HG03378 (cell line): ENCODE data around the gene SGSM1.

ENCODE experiments used
- ATAC-seq: cut with Tn5 transposase; IDR thresholded peaks from one replicate; pipeline ENCODE4 v1.9.1; 2021; ENCODE audit warnings: mild to moderate bottlenecking, moderate library complexity; ENCODE audit not compliant: unreplicated experiment

SGSM1 gene

GRCh38 chr22:24975125-24975640 is 169.2 kb downstream of the SGSM1 start:
- no peak for ATAC-seq

GRCh38 chr22:24975813-24976341 is 169.9 kb downstream of the SGSM1 start:
- ATAC-seq = no peak

DNA sequence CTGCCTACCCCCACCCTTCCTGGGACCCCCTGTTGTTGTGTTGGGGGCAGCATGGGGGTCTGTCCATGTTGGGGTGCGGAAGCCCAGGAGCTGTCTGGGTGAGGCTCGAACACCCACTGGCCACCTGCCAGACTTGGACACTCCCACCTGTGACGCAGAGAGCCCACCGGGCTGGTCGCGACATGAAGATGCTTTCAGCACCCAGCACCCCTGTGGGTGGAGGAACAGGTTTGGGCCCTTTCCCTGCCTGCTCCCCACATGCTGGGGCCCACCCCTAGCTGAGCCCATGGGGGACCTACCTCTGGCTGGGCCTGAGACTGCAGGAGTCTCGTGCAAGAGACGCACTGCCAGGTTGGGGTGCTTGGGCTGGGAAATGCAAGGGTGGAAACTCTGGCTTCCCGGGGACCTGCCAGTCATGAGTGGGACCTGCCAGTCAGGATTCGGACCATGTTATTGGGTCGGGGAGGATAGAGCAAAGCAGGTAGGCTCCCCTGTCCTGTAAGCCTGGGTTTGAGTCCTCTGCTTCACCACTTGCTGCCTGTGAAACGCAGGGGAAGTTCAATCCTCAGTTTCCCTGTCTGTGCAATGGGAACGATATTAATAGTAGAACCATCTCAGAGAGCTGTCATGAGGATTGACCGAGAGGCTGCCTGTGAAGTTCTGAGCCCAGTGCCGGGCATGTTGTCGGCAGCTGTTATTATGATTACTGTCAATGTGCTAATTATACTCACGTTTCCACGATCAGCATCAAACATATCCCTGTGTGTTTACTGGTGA is 170.6 kb downstream of the SGSM1 start:
- no peak for ATAC-seq
